Activated CD8-positive, alpha-beta memory T cell treated with anti-CD3 and anti-CD28 coated beads for 36 hours (primary cell): ENCODE measurements around the gene CREM. TPM values are rescaled to one million over a fixed set of nuclear protein-coding genes. Genes with fewer than 3 reads are reported as not detected.

Experiments used
- CTCF ChIA-PET: fragments of 350-600 bp; sonication (Branson Sonifier 250); formaldehyde crosslinking; loops from one replicate; lab custom pipeline; 2021; ENCODE audit warnings: antibody characterized with exemption; lab: Charles Lee
- POLR2A ChIA-PET: fragments of 350-600 bp; sonication (Branson Sonifier 250); formaldehyde crosslinking; loops from one replicate; lab custom pipeline; 2021; ENCODE audit warnings: antibody characterized with exemption; lab: Charles Lee
- total RNA-seq, 2 experiments: library from RNA; stranded (reverse); gene quantifications; one replicate each; pipeline ENCODE4 v1.2.3, GENCODE V29; 2021

Gene CREM
- total RNA-seq, 2 experiments from 2014 or later = 139 to 143 TPM

DNA sequence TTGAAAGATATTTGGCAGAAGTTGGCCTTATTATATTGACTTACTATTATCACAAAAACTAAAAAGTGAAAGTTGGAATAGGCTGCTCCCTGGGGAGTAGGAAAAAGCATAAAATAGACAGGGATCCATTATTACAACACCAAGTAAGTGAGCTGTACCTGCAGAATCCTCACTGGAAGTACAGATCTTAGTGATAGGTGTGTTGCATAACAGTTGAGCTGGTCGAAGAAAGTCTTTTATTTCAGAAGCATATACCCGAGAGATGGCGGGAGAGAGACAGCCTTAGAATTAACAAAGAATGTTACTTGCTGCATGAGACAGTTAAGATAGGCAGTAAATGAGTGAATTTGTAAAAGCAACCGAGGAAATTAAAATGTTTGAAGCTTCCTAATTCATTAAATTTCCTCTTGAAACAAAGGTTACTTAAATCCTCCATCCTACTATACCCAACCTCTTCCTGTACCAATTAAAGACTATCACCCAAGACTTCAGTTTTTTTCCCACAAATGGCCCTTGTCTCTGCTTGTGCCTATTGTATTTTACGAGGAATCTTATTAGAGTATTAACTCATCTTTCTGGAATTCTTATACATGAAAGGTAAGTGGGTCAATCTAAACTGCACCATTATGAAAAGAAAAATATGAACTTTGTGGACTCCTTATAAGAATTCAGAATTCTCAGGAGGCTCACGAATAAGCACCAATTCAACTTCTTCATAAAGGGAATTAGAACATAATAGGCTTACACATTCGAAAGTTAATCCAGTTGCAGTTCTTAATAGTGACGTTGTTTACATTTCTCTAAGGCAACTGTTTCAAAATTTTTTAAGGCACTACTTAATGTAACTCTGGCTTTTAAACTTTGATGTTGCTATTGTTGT lies 56.2 kb downstream of the CREM start:
- POLR2A ChIA-PET = no interaction called here
- CTCF ChIA-PET = interaction anchor here (1.2 kb wide), 1 partner anchor 13 kb away, joined by 3 read pairs; no protein-coding TSS in a partner anchor

DNA sequence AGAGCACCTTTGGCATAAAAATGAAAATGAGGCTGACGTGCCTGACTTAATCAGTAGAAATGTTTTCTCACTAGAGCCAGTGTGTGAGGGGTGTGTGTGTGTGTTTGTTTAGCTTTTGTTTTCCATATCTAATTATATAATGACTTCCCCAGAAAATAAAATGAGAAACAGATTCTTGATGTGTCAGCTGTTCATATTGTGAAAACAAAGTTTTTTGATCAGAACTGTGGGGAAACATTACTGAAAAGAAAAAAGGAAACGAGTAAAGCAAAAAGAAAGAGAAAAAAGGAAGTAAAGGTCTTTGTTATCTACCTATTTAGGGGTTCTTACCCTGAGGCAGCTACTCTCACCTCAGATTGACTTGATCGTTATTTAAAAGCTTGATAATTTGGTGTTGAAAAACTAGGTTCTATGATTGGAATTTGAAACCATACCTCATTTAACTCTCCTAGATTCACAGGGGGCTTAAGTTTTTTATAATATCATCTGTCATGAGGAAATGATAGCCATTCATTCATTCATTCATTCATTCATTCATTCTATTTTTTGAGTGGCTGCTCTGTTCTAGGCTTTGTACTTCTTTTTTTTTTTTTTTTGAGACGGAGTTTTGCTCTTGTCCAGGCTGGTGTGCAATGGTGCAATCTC lies 58.0 kb downstream of the CREM start:
- CTCF ChIA-PET = no interaction called here
- POLR2A ChIA-PET = no interaction called here

DNA sequence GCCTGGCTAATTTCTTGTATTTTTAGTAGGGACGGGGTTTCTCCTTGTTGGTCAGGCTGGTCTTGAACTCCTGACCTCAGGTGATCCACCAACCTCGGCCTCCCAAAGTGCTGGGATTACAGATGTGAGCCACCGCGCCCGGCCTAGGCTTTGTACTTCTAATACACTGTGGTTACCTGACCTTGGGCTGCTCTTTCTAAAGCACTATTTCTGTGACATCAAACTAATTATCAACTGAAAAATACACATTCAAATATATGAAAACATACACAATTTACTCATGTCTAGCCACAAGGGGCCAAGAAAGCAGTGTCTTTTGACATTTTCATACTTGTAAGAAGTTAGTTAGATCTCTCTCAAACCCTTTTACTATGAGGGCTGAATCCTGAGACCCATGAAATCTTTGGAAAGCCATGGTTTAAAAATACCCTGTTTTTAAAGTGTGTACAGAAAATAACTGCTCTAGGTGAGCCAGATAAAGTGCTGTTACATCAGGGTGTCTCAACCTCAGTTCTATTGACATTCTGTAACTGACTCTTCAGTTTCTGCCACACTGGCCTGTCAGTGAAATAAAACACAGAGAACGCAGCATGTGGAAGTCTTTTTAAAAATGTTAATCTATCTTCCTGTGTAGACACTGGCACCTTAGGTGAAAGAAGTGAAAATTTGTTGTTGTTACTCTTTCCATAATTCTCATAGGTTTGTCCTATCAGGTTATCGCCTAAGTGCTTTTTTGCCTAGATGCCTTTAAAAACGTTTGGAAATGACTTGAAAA lies 58.8 kb downstream of the CREM start:
- CTCF ChIA-PET = no interaction called here
- POLR2A ChIA-PET = no interaction called here

DNA sequence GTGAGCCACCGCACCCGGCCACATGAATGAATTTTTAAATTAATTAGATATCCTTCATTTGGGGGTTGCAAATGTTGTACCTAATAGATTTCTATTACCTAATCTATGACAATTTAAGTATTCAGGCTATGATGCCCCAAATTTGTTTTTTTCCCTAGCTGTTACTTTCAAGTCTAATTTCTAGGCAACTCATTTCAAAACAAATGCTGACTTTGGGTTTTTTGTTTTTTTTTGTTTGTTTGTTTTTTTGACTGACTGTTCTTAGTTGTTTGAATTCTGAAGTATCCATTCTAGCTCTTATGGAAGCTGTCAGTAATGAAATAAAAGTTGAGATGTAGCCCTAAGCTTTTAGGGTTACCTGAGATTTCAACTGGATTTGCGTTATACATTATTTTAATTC lies 62.3 kb downstream of the CREM start:
- ChIA-PET CTCF (no interaction called here), POLR2A (interaction anchor here (0.5 kb wide), 1 partner anchor 60 kb away, joined by 5 read pairs; no protein-coding TSS in a partner anchor)

DNA sequence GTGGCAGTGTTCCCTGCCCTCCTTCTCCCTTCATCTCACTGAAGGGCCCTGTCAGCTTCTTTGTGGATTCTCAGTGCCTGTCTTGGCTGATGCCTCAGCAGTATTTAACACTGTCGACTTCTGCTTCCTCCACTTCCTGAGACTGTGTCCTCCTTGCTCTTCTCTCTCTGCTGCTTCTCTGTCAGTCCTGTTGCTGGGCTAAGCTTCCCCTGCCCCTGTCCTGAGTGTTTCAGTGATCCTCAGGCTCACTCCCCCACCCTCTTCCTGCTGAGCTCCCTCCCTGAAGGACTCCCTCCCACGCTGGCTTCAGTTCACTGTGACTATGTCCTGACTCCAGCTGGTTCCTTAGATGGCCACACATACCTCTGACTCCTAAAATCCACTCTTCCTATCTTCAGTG lies 64.9 kb downstream of the CREM start:
- ChIA-PET CTCF (no interaction called here), POLR2A (no interaction called here)

DNA sequence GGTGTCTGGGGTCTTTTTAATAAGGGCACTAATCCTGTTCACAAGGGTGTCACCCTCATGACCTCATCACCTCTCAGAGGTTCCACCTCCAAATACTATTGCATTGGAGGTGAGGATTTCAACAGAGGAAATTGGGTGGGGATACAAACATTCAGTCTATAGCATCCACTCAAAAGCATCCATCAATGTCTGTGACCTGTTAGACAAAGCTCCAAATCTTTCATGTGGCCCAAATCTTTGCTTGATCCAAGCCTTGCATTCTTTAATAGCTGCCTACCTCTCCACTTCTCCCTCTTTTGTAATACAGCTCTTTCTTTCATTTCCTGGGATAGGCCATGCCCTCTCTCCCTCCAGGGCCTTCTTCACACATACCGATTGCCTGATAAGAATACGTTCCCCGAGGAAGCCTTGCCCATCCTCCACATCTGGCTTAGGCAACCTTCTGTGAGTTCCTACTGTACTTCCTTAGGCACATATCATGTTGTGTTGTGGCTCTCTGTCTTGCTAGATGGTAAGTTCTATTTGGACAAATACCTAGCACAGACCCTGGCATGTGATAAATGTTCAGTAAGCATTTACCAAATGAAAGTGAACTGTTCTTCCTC lies 66.1 kb downstream of the CREM start:
- CTCF ChIA-PET = interaction anchor here (0.8 kb wide), 1 partner anchor 23 kb away, joined by 3 read pairs; no protein-coding TSS in a partner anchor
- POLR2A ChIA-PET = interaction anchor here (0.6 kb wide), 2 partner anchors 28 to 64 kb away, joined by 3 read pairs; no protein-coding TSS in a partner anchor

DNA sequence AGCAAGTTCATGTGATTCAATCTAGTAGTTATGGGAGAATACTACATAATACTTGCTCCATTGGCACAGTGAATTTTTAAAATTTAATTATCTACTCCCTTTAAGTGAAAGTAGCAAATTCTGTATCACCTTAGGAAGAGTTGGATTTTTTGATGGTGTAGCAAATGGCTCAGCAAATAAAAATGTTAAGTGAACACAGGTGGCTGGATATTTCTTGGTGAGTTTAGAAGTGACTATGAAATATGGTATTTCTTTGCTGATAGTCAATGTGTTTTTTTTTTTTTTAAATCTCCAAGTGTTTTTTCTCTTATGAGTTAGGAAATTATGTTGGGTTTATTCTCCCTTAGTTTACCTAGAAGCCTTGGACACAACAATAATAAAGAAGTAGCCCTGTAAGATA lies 67.8 kb downstream of the CREM start:
- ChIA-PET CTCF (interaction anchor here (1.5 to 2.1 kb wide), 2 partner anchors 61 to 67 kb away, joined by 5 to 50 read pairs; partner anchors contain the start of gene CREM), POLR2A (interaction anchor here (0.9 to 3.6 kb wide), 3 partner anchors 22 to 67 kb away, joined by 3 to 105 read pairs (median 3); partner anchors contain the start of gene CREM)

DNA sequence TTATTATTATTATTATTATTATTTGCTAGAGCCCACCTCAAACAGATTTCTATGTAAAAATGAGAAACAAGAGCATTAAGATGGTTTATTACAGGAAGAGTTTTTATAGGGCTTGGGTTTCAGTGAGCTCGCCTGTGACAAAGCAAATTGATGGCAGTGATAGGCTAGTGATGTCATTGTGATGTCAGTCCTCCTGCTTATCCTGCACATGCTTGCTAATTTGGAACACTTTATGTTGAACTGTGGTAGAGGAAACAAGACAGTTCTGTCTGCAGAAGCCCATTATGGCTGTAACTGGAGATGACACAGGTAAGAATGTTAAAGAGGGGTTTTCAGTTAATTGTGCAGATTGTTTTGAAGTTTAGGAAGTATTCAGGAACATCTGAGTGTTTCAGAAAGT lies 68.3 kb downstream of the CREM start:
- ChIA-PET POLR2A (interaction anchor here (0.9 to 3.6 kb wide), 7 partner anchors 20 to 68 kb away, joined by 3 to 105 read pairs (median 4); partner anchors contain the start of gene CREM), CTCF (interaction anchor here (1.4 to 2.1 kb wide), 7 partner anchors 14 to 200 kb away, joined by 4 to 50 read pairs (median 8); partner anchors contain the start of gene CREM)

DNA sequence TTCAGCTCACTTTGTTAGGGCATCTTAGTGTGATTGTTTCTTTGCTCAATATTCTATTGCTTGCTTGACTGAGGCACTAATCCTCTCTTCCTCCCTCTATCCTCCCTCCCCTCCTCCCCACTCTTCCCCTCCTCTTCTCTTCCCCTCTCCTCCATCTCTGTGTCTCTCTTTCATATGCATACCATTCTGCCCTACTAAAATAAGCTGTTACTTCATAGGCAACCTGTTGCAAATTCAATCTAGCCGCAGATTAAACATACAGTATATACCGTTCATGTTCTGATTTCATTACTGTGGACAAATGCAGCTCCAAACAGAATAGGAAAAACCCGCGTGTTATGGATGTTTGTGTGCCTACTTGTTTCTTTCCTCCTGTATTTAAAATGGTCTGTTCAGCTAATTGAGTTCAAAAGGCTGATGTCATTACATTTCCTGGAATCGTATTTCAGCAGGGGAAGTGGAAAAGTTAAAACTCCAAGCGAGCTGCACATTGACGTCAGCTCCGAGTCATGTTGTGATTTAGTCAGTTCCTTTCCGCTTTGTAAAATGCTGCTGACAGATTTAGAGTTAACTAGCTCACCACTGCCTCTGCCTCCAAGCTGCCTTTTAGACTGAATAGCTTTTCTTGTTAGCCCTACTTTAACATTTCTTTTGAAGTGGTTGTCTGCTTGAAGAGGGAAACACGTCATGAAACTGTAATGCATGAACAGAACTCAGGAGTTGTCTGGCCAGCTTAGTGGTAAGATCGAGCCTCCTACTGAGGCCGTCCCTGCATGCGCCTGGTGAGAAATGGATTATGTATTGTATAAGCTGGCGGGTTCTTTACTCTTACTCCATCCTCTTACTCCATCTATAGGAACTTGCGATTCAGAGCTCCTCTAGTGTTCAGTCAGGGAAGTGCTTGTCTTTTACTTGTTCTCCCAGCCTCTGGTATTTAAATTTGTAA lies 69.0 kb downstream of the CREM start:
- POLR2A ChIA-PET = interaction anchor here (0.6 to 3.6 kb wide), 9 partner anchors 19 to 142 kb away, joined by 3 to 105 read pairs (median 4); partner anchors contain the start of gene CREM
- CTCF ChIA-PET = interaction anchor here (0.7 to 2.1 kb wide), 16 partner anchors 12 to 201 kb away, joined by 3 to 50 read pairs (median 5); partner anchors contain the start of gene CREM

DNA sequence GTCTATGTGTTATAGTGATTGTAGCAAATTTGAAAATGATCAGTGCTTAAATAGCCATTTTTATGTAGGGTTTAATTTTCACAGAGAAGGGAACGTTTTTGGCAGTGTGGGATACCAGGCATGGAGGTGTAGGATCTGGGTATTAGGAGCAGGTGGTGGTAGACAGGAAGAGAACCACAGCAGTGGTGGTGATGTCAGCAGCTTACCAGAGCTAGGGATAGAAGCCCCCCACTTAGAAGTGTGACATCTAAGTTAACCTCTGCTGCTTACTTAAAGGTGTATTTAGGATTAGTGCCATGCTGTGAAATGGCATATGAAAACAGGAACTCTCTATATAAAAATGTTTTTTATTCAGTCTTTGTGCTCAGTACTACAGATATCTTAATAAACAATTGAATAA lies 73.8 kb downstream of the CREM start:
- POLR2A ChIA-PET = no interaction called here
- CTCF ChIA-PET = no interaction called here

DNA sequence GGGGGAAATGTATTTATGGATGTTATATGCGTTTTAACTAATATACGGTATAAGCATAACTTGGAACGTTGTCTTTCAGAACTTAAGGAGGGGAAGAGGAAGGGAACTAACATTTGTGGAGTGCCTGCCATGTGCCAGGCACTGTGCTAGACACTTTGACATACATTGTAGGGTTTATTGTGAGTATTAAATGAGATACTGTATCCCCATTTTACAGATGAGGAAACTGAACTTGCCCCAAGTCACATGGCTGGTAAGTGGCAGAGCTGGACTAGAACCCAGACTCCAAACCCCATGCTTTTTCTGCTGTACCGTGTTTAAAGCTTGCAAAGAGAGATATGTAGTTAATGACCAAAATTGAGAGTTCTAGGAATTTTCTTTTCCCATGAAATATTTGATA lies 74.6 kb downstream of the CREM start:
- ChIA-PET POLR2A (no interaction called here), CTCF (interaction anchor here (1.5 kb wide), 1 partner anchor 75 kb away, joined by 3 read pairs; no protein-coding TSS in a partner anchor)

DNA sequence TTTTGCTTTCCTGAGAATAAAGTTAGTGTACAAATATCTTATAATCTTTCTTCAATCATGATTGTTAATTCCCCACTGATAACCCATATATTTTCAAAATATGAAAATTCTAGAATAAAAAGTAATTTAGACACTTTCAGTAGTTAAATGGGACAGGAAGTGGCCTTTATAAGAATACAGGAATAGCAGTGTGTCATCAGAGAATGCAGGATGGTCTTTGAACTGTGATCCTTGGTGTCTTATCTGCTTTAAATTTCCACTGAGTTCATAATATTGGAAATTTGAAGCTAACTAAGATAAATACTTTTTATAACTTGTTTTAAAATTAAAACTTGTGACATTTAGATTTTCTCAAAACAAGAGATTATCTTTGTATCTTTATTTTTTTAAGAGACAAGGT lies 75.4 kb downstream of the CREM start:
- POLR2A ChIA-PET = no interaction called here
- CTCF ChIA-PET = interaction anchor here (1.5 kb wide), 1 partner anchor 76 kb away, joined by 3 read pairs; no protein-coding TSS in a partner anchor

DNA sequence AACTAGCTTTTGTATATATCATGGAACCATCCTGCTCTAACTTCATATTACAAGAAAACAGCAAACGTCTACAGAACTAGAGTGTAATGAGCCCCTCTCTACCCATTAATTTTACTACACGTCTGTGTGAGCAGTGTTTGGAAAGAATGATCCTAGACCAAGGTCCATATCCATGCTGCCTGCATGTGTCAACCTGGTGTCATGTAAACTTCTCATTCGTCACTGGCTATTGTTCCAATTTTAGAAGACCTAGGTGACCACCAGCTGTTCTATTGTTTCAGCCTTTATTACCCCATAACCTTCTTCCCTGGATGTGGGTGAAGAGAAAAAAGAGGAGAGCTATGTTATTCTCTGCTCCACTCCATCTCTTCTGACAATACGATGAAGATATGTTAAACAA lies 77.1 kb downstream of the CREM start:
- ChIA-PET CTCF (interaction anchor here (1.7 kb wide), 1 partner anchor 10 kb away, joined by 3 read pairs; no protein-coding TSS in a partner anchor), POLR2A (no interaction called here)

DNA sequence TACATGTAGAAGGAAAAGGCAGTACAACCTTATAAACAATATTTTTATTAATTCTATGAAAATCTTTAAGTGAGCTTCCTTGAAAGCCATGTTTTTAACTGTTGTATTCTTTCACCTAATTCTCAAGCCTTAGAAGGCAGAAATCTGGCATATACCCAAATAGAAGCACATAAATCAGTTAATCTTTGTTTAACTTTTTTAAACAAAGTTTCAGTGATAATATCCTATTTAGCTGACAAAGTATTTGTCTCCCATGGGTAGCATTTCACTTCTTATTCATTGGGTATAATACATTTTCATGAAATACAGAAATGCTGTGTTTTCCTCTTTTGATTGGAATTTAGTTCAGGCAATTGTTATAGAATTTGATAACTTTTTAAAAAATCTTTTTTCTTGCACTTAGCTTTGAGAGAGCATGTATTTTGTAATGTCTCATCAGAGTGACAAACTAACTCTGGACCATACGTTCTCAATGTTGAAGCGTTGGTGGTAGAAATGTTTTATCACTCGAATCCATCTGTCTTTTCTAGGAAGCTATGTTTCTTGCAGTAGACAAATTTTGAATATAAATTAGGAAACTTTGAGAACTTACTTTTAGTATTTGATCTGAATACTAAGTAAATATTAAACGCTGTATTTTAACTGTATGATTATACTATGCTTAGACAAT lies 78.1 kb downstream of the CREM start:
- ChIA-PET POLR2A (no interaction called here), CTCF (interaction anchor here (1.2 to 1.7 kb wide), 2 partner anchors 9 to 78 kb away, joined by 3 to 4 read pairs; partner anchors contain the start of gene CREM)

DNA sequence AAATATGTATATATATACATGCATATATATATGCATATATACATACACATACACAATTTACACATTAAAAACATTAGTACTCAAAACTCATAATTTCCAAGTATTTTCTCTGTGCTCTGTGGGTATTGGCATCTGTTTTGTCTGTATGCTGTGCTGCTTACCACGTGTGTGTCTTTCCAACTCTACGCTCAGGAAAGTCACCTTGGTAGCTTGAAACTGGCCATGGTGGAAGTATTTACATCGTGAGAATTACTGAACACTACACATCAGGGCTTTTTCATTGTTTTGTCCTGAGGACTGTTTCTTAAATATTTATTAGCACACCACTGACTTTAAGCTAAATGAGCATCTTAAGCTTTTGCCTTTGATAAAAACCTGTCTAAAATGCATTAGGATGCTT lies 79.6 kb downstream of the CREM start:
- POLR2A ChIA-PET = no interaction called here
- CTCF ChIA-PET = interaction anchor here (0.6 kb wide), 1 partner anchor 57 kb away, joined by 3 read pairs; no protein-coding TSS in a partner anchor

DNA sequence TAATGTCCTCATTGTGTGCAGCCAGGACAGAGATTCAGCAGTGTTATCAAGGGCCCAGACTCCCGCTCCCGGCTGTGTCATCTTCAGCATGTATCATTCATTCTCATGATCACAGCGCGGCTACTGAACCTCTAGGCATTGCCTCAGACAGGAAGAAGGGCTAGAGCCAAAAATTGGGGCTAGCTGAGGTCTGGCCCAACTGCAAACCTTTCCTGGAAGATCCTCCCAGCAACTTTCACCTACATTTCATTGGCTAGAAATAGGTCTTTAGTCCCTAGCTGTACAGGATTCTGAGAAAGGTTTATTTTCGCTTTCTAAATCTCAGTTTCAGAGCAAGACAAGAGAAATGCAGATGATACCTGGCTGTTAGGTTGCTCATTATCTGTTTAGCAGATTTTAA lies 81.9 kb downstream of the CREM start:
- CTCF ChIA-PET = interaction anchor here (1.4 to 1.9 kb wide), 4 partner anchors 9 to 82 kb away, joined by 3 to 10 read pairs (median 4); partner anchors contain the start of gene CREM

More for the DNA sequence above, 81.9 kb downstream of the CREM start:
- POLR2A ChIA-PET = interaction anchor here (0.8 kb wide), 1 partner anchor 82 kb away, joined by 4 read pairs; the partner anchor contains the start of gene CREM
